Measurements from ENCODE around the gene MGAT5.

GRCh38 chr2:134499307-134499926, 245.5 kb downstream of the MGAT5 start:
- TF ChIP-seq, protein P1, sequence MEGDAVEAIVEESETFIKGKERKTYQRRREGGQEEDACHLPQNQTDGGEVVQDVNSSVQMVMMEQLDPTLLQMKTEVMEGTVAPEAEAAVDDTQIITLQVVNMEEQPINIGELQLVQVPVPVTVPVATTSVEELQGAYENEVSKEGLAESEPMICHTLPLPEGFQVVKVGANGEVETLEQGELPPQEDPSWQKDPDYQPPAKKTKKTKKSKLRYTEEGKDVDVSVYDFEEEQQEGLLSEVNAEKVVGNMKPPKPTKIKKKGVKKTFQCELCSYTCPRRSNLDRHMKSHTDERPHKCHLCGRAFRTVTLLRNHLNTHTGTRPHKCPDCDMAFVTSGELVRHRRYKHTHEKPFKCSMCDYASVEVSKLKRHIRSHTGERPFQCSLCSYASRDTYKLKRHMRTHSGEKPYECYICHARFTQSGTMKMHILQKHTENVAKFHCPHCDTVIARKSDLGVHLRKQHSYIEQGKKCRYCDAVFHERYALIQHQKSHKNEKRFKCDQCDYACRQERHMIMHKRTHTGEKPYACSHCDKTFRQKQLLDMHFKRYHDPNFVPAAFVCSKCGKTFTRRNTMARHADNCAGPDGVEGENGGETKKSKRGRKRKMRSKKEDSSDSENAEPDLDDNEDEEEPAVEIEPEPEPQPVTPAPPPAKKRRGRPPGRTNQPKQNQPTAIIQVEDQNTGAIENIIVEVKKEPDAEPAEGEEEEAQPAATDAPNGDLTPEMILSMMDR (IDR thresholded peaks at IDR 0.05), result no peak
- no peak for TF ChIP-seq POLR2A (IDR thresholded peaks at IDR 0.05)
